MCF 10A (cell line): Measurements from ENCODE around the gene BTN2A1. TPM values are rescaled to one million over a fixed set of nuclear protein-coding genes. Genes with fewer than 3 reads are reported as not detected.

Experiments
- BruUV-seq: library from RNA; stranded (reverse); fragments of 400-500 nt; replicated peaks from 2 replicates; lab custom pipeline; 2021; lab: Mats Ljungman, UMichigan
- CTCF ChIA-PET: fragments of 300-600 bp; sonication (Branson Sonifier 250); formaldehyde crosslinking; extraction: SDS; loops from one replicate; lab custom pipeline; 2021; ENCODE audit warnings: antibody characterized with exemption, inconsistent platforms; lab: Yijun Ruan, JAX
- POLR2A ChIA-PET: fragments of 300-600, 350-650 bp; sonication (Branson Sonifier 250); formaldehyde crosslinking; extraction: SDS; loops from one replicate; lab custom pipeline; 2020; ENCODE audit warnings: antibody characterized with exemption, inconsistent platforms; lab: Yijun Ruan, JAX
- DNase-seq: peaks from one replicate; pipeline ENCODE4 v3.0.0-alpha.2; 2018; ENCODE audit not compliant: unreplicated experiment
- H3K27ac Mint-ChIP-seq: one replicate; pipeline ENCODE4 v1.8.0; 2022; ENCODE audit warnings: mild to moderate bottlenecking, low read depth, mixed read lengths; ENCODE audit not compliant: unreplicated experiment
- H3K27me3 Mint-ChIP-seq: one replicate; pipeline ENCODE4 v1.8.0; 2022; ENCODE audit warnings: mixed read lengths; ENCODE audit not compliant: insufficient read depth, unreplicated experiment
- H3K36me3 Mint-ChIP-seq: one replicate; pipeline ENCODE4 v1.8.0; 2022; ENCODE audit warnings: mild to moderate bottlenecking, moderate library complexity, mixed read lengths; ENCODE audit not compliant: insufficient read depth, unreplicated experiment
- H3K4me1 Mint-ChIP-seq: one replicate; pipeline ENCODE4 v1.8.0; 2022; ENCODE audit warnings: mixed read lengths; ENCODE audit not compliant: insufficient read depth, unreplicated experiment
- H3K4me3 Mint-ChIP-seq: one replicate; pipeline ENCODE4 v1.8.0; 2022; ENCODE audit warnings: mild to moderate bottlenecking, moderate library complexity, mixed read lengths; ENCODE audit not compliant: unreplicated experiment
- H3K9me3 Mint-ChIP-seq: one replicate; pipeline ENCODE4 v1.8.0; 2022; ENCODE audit warnings: mixed read lengths; ENCODE audit not compliant: unreplicated experiment
- CTCF ChIP-seq: fragments of 200-600 bp; IDR thresholded peaks from one replicate; pipeline ENCODE4 v1.8.0; 2022; ENCODE audit warnings: antibody characterized with exemption, mild to moderate bottlenecking; ENCODE audit not compliant: unreplicated experiment
- intact Hi-C: fragments of 100-400 bp; cut with micrococcal nuclease; formaldehyde crosslinking; loops from 2 replicates; pipeline ENCODE4 v1.14.1; 2022
- total RNA-seq: library from RNA; stranded (reverse); gene quantifications from 2 replicates; pipeline ENCODE4 v1.2.3, GENCODE V29; 2022

Gene BTN2A1
- total RNA-seq, 1 experiment from 2014 or later: 14.6 TPM

DNA sequence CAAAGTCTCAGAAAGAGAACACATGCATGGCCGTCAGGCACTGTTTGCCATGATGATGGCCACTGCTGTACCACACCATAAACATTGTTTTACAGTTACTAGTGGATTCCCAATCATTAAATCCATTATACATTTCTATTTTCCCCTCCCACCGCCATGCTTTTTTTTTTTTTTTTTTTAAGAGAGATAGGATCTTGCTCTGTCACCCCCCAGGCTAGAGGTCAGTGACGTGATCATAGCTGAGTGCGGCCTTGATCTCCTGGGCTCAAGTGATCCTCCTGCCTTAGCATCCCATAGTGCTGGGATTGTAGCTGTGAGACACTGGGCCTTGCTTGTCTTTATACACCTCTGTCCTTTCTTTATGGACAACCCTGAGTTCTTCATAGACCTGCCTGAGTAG lies 21.7 kb upstream of the BTN2A1 start:
- intact Hi-C loops: no loop called here
- no peak for DNase-seq
- BruUV-seq: no TSS peak
- no peaks in the 10 kb centered on the region for H3K27me3 Mint-ChIP-seq
- no peak overlapping the region for H3K27ac Mint-ChIP-seq
- peaks cover 12% of the 10 kb centered on the region for H3K9me3 Mint-ChIP-seq
- peaks cover 14% of the 10 kb centered on the region for H3K36me3 Mint-ChIP-seq
- POLR2A ChIA-PET: no interaction called here
- H3K4me1 Mint-ChIP-seq: peaks cover 33% of the 10 kb centered on the region
- TF ChIP-seq CTCF: no peak
- H3K4me3 Mint-ChIP-seq: no peak overlapping the region
- CTCF ChIA-PET: no interaction called here

GRCh38 chr6:26437550-26437949 lies 20.2 kb upstream of the BTN2A1 start:
- Mint-ChIP-seq H3K36me3 (peaks cover 14% of the 10 kb centered on the region), H3K27me3 (no peaks in the 10 kb centered on the region), H3K9me3 (peaks cover 12% of the 10 kb centered on the region), H3K27ac (no peak overlapping the region), H3K4me1 (peaks cover 18% of the 10 kb centered on the region), H3K4me3 (no peak overlapping the region)
- TF ChIP-seq CTCF: no peak
- BruUV-seq: no TSS peak
- POLR2A ChIA-PET: no interaction called here
- CTCF ChIA-PET: no interaction called here
- intact Hi-C loops: no loop called here
- no peak for DNase-seq

DNA sequence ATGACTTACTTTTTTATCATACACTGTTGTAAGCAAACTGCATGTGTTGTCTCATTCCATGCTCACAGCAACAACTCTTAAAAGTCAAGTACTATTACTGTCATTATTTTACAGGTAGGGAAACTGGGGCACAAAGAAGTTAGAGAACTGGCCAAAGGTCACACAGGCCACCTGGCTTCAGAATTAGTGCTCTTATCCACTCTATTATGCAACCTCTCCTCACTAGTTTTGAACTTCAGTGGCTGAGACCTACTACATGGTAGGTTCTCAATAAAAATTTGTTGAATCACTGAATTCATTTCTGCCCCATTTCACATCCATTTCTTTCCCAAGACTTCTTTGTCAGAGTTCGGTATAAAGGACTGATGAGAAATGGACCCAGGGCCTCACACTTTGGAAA lies 19.8 kb upstream of the BTN2A1 start:
- Mint-ChIP-seq H3K36me3 (peaks cover 14% of the 10 kb centered on the region), H3K27me3 (no peaks in the 10 kb centered on the region), H3K27ac (no peak overlapping the region), H3K4me1 (peaks cover 15% of the 10 kb centered on the region), H3K9me3 (peaks cover 12% of the 10 kb centered on the region), H3K4me3 (no peak overlapping the region)
- TF ChIP-seq CTCF: no peak
- no TSS peak for BruUV-seq
- POLR2A ChIA-PET: interaction anchor here (0.7 to 1.6 kb wide), 2 partner anchors 8 to 14 kb away, joined by 3 to 4 read pairs; no protein-coding TSS in a partner anchor
- intact Hi-C loops: no loop called here
- CTCF ChIA-PET: no interaction called here
- no peak for DNase-seq

DNA sequence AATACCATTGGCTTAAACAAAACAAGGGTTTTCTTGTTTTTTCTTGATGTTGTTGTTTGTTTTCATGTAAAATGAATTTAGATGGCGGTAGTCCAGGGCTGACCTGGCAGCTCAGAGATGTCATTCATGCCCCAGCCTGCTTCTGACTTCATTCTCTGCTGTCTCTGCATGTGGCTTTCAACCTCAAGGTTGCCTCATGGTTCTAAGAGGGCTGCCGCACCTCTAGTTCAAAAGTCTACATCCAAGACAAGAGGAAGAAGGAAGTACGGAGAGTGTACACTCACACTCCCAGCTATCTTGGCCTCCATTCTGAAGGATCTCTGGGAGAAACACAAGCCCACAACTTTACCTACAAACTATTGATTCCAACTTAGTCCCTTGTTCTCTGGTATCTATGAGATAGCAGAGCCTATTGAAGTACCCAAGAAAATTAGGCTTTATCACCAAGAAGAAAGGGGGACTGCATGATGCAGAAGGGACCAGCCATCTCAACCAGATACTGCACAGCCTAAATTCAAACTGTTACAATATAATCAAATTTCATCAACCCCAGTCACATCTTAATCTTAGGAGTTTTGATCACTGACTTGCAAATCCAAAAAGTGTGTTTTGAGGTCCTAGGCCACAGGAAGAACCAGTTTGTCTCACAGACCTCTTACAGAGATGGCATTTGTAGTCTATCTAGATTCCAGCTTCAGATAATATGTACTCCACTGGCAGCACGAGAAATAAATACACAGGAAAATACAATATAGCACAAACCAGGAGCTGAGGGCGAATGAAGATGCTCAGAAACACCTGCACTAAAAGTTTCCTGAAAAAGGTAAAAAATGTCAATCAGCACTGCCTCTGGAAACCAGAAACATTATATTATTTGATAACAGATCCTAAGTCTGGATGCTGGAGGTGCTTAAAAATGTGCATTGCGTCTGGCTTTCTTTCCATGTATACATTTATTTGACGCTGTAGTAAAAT lies 18.3 kb upstream of the BTN2A1 start:
- DNase-seq: no peak

More for the DNA sequence above, 18.3 kb upstream of the BTN2A1 start:
- Mint-ChIP-seq H3K4me3 (peak overlapping the region; percentile 85), H3K27me3 (no peaks in the 10 kb centered on the region), H3K4me1 (peaks cover 15% of the 10 kb centered on the region), H3K27ac (peak overlapping the region; percentile 89), H3K36me3 (peaks cover 9% of the 10 kb centered on the region), H3K9me3 (peaks cover 4% of the 10 kb centered on the region)
- intact Hi-C loops: loop anchor here (1.0 to 2.0 kb wide), 2 partner anchors 17 to 98 kb away; partner anchors contain the start of gene BTN2A1
- TSS peak; percentile 56 for BruUV-seq
- CTCF ChIA-PET: no interaction called here
- TF ChIP-seq CTCF: no peak
- POLR2A ChIA-PET: interaction anchor here (0.5 to 1.6 kb wide), 8 partner anchors 15 to 126 kb away, joined by 3 to 9 read pairs (median 3); no protein-coding TSS in a partner anchor
